Esophagus squamous epithelium (tissue), 5 donors: ENCODE data around the gene RGS3. TPM values are rescaled to one million over a fixed set of nuclear protein-coding genes. Genes with fewer than 3 reads are reported as not detected.

Source experiments
- DNase-seq: peaks from one replicate; lab custom pipeline; 2025; lab: John Stamatoyannopoulos, UW
- H3K27ac ChIP-seq, 4 donors: fragments of 200-600 bp; sonication (generic); one replicate each; pipeline ENCODE4 v1.5.1; 2016 to 2019; ENCODE audit warnings: mild to moderate bottlenecking in 1 of 4
- H3K27me3 ChIP-seq, 4 donors: fragments of 200-600 bp; sonication (generic); 1 replicate in 3 of 4; 2 replicates in 1 of 4; pipeline versions ENCODE4 v1.5.1 to v1.6.0; 2017 to 2021; ENCODE audit warnings: antibody characterized with exemption in 1 of 4
- H3K36me3 ChIP-seq, 3 donors: fragments of 200-600 bp; sonication (generic); one replicate each; pipeline ENCODE4 v1.5.1; 2016 to 2019
- H3K4me1 ChIP-seq, 3 donors: fragments of 200-600 bp; sonication (generic); one replicate each; pipeline ENCODE4 v1.5.1; 2017 to 2019
- H3K4me3 ChIP-seq, 4 donors: fragments of 200-600 bp; sonication (generic); 1 replicate in 3 of 4; 2 replicates in 1 of 4; pipeline ENCODE4 v1.5.1; 2016 to 2019; ENCODE audit warnings: mild to moderate bottlenecking in 2 of 4, moderate library complexity in 1 of 4
- H3K9me3 ChIP-seq, 3 donors: fragments of 200-600 bp; sonication (generic); one replicate each; pipeline ENCODE4 v1.5.1; 2016 to 2019
- POLR2A ChIP-seq, 4 donors: fragments of 450-650 bp; IDR thresholded peaks; one replicate each; pipeline ENCODE4 v1.6.1; 2017; ENCODE audit warnings: antibody characterized with exemption in 4 of 4, mild to moderate bottlenecking in 4 of 4, moderate library complexity in 3 of 4
- WGBS, 2 donors: methylation state at CpG; one replicate each; pipeline ENCODE4 v1.1.5; 2018; 5-methylcytosine and 5-hydroxymethylcytosine counted together
- intact Hi-C: fragments of 100-400 bp; cut with DNase I; formaldehyde crosslinking; loops from one replicate; pipeline ENCODE4 v1.15.0; 2022
- total RNA-seq, 4 donors: library from RNA; depleted of rRNA; stranded (reverse); fragments of >200 nt; gene quantifications; one replicate each; pipeline ENCODE4 v1.1.0, GENCODE V29; 2016
- TF ChIP-seq, protein P1 (sequence below), 6 experiments: fragments of 450-650 bp in 4 of 6; fragments of 200-600 bp in 2 of 6; sonication (generic) in 2 of 6; IDR thresholded peaks; one replicate each; pipeline ENCODE4 v1.5.1; 2016 to 2019; ENCODE audit warnings: antibody characterized with exemption in 6 of 6, mild to moderate bottlenecking in 4 of 6, moderate library complexity in 4 of 6
- donor health status: DM: yes; HTN: yes; CAD: no.

Gene RGS3
- total RNA-seq, 4 donors from 2014 or later, result 9.7 to 16.3 (median 12.7) TPM

- DNase-seq, result no peak
- intact Hi-C loops, result no loop called here
- TF ChIP-seq, protein P1, sequence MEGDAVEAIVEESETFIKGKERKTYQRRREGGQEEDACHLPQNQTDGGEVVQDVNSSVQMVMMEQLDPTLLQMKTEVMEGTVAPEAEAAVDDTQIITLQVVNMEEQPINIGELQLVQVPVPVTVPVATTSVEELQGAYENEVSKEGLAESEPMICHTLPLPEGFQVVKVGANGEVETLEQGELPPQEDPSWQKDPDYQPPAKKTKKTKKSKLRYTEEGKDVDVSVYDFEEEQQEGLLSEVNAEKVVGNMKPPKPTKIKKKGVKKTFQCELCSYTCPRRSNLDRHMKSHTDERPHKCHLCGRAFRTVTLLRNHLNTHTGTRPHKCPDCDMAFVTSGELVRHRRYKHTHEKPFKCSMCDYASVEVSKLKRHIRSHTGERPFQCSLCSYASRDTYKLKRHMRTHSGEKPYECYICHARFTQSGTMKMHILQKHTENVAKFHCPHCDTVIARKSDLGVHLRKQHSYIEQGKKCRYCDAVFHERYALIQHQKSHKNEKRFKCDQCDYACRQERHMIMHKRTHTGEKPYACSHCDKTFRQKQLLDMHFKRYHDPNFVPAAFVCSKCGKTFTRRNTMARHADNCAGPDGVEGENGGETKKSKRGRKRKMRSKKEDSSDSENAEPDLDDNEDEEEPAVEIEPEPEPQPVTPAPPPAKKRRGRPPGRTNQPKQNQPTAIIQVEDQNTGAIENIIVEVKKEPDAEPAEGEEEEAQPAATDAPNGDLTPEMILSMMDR (IDR thresholded peaks at IDR 0.05), result no peak
- no peak for TF ChIP-seq POLR2A (IDR thresholded peaks at IDR 0.05)
- H3K27ac ChIP-seq, result peak overlapping the region; percentile 12 to 86 (median 73)
- H3K36me3 ChIP-seq, result peaks cover 0 to 24% (median 0%) of the 10 kb centered on the region in 3 donors
- H3K9me3 ChIP-seq, result no peaks in the 10 kb centered on the region
- H3K27me3 ChIP-seq, result no peaks in the 10 kb centered on the region
- no peak overlapping the region for H3K4me3 ChIP-seq
- 61 to 85% methylated on average over 3 to 5 of the region's 6 CpGs for WGBS, 2 donors
- H3K4me1 ChIP-seq, result peaks cover 0 to 45% (median 16%) of the 10 kb centered on the region in 3 donors
Observed at GRCh38 chr9:113536166-113536482, 72.6 kb downstream of the RGS3 start.

DNA sequence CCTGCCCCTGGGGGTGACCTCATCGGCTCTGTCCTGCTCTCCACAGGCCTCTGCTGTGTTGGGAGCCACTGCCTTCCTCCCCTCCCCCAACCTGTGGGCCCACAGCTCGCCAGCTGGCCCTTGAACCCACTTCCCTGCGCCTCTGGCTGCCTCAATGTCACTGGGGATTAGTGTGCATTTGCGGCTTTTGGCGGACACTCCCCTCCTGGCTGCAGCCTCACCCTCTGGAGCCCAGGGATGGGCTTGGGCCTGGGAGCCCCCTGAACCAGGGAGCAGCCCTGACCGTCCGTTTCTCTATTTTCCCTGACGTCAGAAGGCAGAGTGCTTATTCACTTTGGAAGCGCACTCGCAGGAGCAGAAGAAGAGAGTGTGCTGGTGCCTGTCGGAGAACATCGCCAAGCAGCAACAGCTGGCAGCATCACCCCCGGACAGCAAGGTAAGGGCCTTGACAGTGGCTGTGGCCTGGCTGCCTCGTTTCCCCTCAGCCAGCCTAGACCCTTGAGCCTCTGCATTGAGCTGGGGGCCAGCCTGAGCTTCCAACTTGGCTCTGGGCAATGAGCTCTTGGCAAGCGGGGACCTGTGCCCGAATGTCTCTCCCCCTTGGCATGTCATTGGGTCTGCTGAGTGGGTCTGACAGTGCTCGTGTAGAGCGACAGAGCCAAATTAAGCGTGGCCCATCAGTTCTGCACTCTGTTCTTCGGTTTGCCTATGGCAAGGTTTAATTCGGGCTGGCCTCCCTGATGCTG, 73.1 kb downstream of the RGS3 start:
- H3K4me3 ChIP-seq, result no peak overlapping the region
- no peaks in the 10 kb centered on the region for H3K9me3 ChIP-seq
- WGBS, 2 donors, result 97% methylated on average over 9 of the region's 21 CpGs; no CpG with 5 or more reads in 1 of the 2 donors
- peak overlapping the region; percentile 12 to 86 (median 73) for H3K27ac ChIP-seq
- DNase-seq, result no peak
- H3K27me3 ChIP-seq, result no peaks in the 10 kb centered on the region
- intact Hi-C loops, result no loop called here
- no peak for TF ChIP-seq POLR2A (IDR thresholded peaks at IDR 0.05)
- TF ChIP-seq, protein P1 (IDR thresholded peaks at IDR 0.05), result no peak
- H3K36me3 ChIP-seq, result peaks cover 0 to 28% (median 0%) of the 10 kb centered on the region in 3 donors
- peaks cover 0 to 49% (median 16%) of the 10 kb centered on the region in 3 donors for H3K4me1 ChIP-seq

- WGBS, 2 donors, result 73 to 76% methylated on average over 3 to 6 of the region's 7 CpGs
- Histone ChIP-seq H3K27me3 (no peaks in the 10 kb centered on the region), H3K27ac (peak overlapping the region; percentile 12 to 86 (median 73)), H3K9me3 (no peaks in the 10 kb centered on the region), H3K4me3 (no peak overlapping the region), H3K4me1 (peaks cover 0 to 49% (median 16%) of the 10 kb centered on the region in 3 donors), H3K36me3 (peaks cover 0 to 28% (median 0%) of the 10 kb centered on the region in 3 donors)
- intact Hi-C loops, result no loop called here
- TF ChIP-seq POLR2A (IDR thresholded peaks at IDR 0.05), result no peak
- TF ChIP-seq, protein P1 (IDR thresholded peaks at IDR 0.05), result no peak
- no peak for DNase-seq
Observed at GRCh38 chr9:113537229-113537810, 73.8 kb downstream of the RGS3 start.

DNA sequence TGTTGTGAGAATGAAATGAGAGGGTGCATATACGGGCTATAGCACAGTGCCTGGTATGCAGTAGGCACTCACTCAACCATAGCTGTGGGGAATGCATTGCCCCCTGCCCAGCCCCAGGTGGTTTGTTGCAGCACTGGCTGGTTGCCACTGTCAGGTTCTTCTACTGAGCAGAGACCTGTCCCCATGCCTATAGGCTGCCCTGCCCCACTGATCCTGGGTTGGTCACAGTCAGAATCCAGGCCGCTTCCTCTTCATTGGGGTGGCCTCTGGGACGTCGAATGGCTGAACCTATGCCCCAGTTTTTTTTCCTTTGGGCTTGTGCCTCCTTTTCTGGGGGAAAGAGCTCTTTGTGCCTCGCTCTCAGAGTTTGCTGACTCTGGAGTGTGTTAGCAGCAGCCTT, 74.6 kb downstream of the RGS3 start:
- TF ChIP-seq, protein P1 (IDR thresholded peaks at IDR 0.05), result no peak
- no peak for TF ChIP-seq POLR2A (IDR thresholded peaks at IDR 0.05)
- 85 to 94% methylated on average over 5 of the region's 5 CpGs for WGBS, 2 donors
- H3K9me3 ChIP-seq, result no peaks in the 10 kb centered on the region
- H3K27ac ChIP-seq, result no peak overlapping the region
- H3K27me3 ChIP-seq, result no peaks in the 10 kb centered on the region
- DNase-seq, result no peak
- H3K36me3 ChIP-seq, result peaks cover 0 to 36% (median 0%) of the 10 kb centered on the region in 3 donors
- peaks cover 0 to 49% (median 16%) of the 10 kb centered on the region in 3 donors for H3K4me1 ChIP-seq
- intact Hi-C loops, result no loop called here
- no peak overlapping the region for H3K4me3 ChIP-seq
